IPS DF 6.9 (cell line): ENCODE results near the gene PUM1.
"Not testable (repeated sequence)": the region's sequence is repeated elsewhere in the genome, so short reads cannot be mapped to it uniquely, and the experiment has no call there.

Source experiments
- DNase-seq: peaks from one replicate; pipeline ENCODE4 v3.0.0-alpha.2; 2013; ENCODE audit warnings: low read depth, low spot score
- H3K27ac ChIP-seq: one replicate; pipeline ENCODE4 v1.5.1; 2013; ENCODE audit warnings: low read length, control low read depth
- H3K27me3 ChIP-seq: 2 replicates; pipeline ENCODE4 v1.6.1; 2013; ENCODE audit warnings: mild to moderate bottlenecking, low read length; ENCODE audit not compliant: control insufficient read depth, insufficient read depth
- H3K36me3 ChIP-seq: 2 replicates; pipeline ENCODE4 v1.6.1; 2013; ENCODE audit warnings: low read length; ENCODE audit not compliant: control insufficient read depth, insufficient read depth
- H3K4me1 ChIP-seq: 2 replicates; pipeline ENCODE4 v1.6.1; 2013; ENCODE audit warnings: low read length; ENCODE audit not compliant: control insufficient read depth, insufficient read depth
- H3K4me3 ChIP-seq: 2 replicates; pipeline ENCODE4 v1.5.1; 2013; ENCODE audit warnings: mild to moderate bottlenecking, low read length
- H3K9me3 ChIP-seq: 2 replicates; pipeline ENCODE4 v1.6.1; 2013; ENCODE audit warnings: low read length, inconsistent platforms; ENCODE audit not compliant: control insufficient read depth, insufficient read depth
- WGBS: extraction: QIAGEN DNeasy Blood & Tissue Kit; methylation state at CpG from one replicate; pipeline ENCODE4 v1.1.7; 2013; ENCODE audit warnings: mixed read lengths, missing lambda C conversion rate; ENCODE audit not compliant: insufficient read length, insufficient coverage; 5-methylcytosine and 5-hydroxymethylcytosine counted together

PUM1 gene

GRCh38 chr1:31064111-31064717 lies 1.3 kb downstream of the PUM1 start:
- Histone ChIP-seq H3K36me3 (peaks cover 1% of the 10 kb centered on the region; the same call in 1 of the 2 replicates), H3K27ac (no peak overlapping the region), H3K27me3 (no peaks in the 10 kb centered on the region), H3K9me3 (no peaks in the 10 kb centered on the region), H3K4me3 (peak overlapping the region; percentile 92; the same call in 1 of the 2 replicates), H3K4me1 (no peaks in the 10 kb centered on the region)
- WGBS, result no CpG with 5 or more reads among the region's 8 CpGs
- DNase-seq, result no peak

- Histone ChIP-seq H3K9me3 (no peaks in the 10 kb centered on the region), H3K27me3 (no peaks in the 10 kb centered on the region), H3K4me1 (no peaks in the 10 kb centered on the region), H3K36me3 (peaks cover 5% of the 10 kb centered on the region; the same call in 1 of the 2 replicates), H3K4me3 (peak overlapping the region; percentile 26; the same call in 1 of the 2 replicates), H3K27ac (no peak overlapping the region)
- no CpG with 5 or more reads among the region's 4 CpGs for WGBS
- DNase-seq, result no peak
Measured at GRCh38 chr1:31063631-31064030, 1.9 kb downstream of the PUM1 start.

GRCh38 chr1:31062867-31063380 lies 2.6 kb downstream of the PUM1 start:
- Histone ChIP-seq H3K4me3 (no peak overlapping the region), H3K36me3 (peaks cover 6% of the 10 kb centered on the region; the same call in 1 of the 2 replicates), H3K27me3 (no peaks in the 10 kb centered on the region), H3K4me1 (no peaks in the 10 kb centered on the region), H3K27ac (no peak overlapping the region), H3K9me3 (no peaks in the 10 kb centered on the region)
- WGBS, result no CpG with 5 or more reads among the region's 4 CpGs
- no peak for DNase-seq

GRCh38 chr1:31062162-31062866 lies 3.2 kb downstream of the PUM1 start:
- H3K4me3 ChIP-seq, result not testable (repeated sequence)
- WGBS, result no CpG with 5 or more reads among the region's 14 CpGs

GRCh38 chr1:31058012-31058411 lies 7.5 kb downstream of the PUM1 start:
- Histone ChIP-seq H3K9me3 (no peaks in the 10 kb centered on the region), H3K4me1 (no peaks in the 10 kb centered on the region), H3K27me3 (no peaks in the 10 kb centered on the region), H3K36me3 (peaks cover 6% of the 10 kb centered on the region; the same call in 1 of the 2 replicates), H3K4me3 (no peak overlapping the region), H3K27ac (no peak overlapping the region)
- DNase-seq, result no peak
- no CpG with 5 or more reads among the region's 4 CpGs for WGBS

More at GRCh38 chr1:31062162-31062866, 3.2 kb downstream of the PUM1 start:
- not testable (repeated sequence) for H3K4me1 ChIP-seq, DNase-seq, H3K9me3 ChIP-seq, H3K36me3 ChIP-seq, H3K27ac ChIP-seq, H3K27me3 ChIP-seq

- no peaks in the 10 kb centered on the region for H3K27me3 ChIP-seq
- no peak overlapping the region for H3K27ac ChIP-seq
- H3K36me3 ChIP-seq, result peaks cover 6% of the 10 kb centered on the region; the same call in 1 of the 2 replicates
- DNase-seq, result no peak
- no peaks in the 10 kb centered on the region for H3K4me1 ChIP-seq
- H3K9me3 ChIP-seq, result no peaks in the 10 kb centered on the region
- H3K4me3 ChIP-seq, result no peak overlapping the region
- WGBS, result no CpG with 5 or more reads among the region's 1 CpG
Measured at GRCh38 chr1:31055953-31056352, 9.6 kb downstream of the PUM1 start.

- Histone ChIP-seq H3K4me3 (no peak overlapping the region), H3K4me1 (no peaks in the 10 kb centered on the region), H3K27me3 (no peaks in the 10 kb centered on the region), H3K36me3 (peaks cover 6% of the 10 kb centered on the region; the same call in 1 of the 2 replicates), H3K27ac (no peak overlapping the region), H3K9me3 (no peaks in the 10 kb centered on the region)
- no peak for DNase-seq
- WGBS, result no CpG with 5 or more reads among the region's 3 CpGs
Measured at GRCh38 chr1:31055501-31055900, 10.0 kb downstream of the PUM1 start.

DNA sequence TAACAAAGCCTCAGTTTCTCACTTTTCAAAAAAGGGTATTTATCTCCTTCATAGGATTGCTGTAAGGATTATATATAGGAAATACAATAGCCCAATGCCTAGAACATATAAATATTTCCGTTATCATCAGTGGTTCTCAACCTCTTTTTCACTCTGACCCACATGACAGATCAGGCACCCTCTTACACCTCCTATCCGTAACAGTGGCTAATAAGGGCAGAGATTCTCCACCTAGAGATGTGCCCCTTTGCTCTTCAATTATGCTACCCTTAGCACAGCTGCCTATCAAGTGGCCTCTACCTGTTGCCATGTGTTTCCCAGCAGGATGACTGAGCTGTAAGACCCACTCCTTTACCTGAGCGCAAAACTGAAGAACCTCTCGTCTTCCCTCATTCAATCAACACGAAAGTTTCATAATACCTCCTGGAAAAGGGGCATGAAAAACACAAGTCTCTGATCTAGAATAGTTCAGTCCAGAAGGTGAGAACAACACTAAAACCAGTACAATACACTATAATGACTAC lies 10.5 kb downstream of the PUM1 start:
- WGBS, result no CpG with 5 or more reads among the region's 5 CpGs
- Histone ChIP-seq H3K36me3 (peaks cover 6% of the 10 kb centered on the region; the same call in 1 of the 2 replicates), H3K4me3 (no peak overlapping the region), H3K27me3 (no peaks in the 10 kb centered on the region), H3K27ac (no peak overlapping the region), H3K9me3 (no peaks in the 10 kb centered on the region), H3K4me1 (no peaks in the 10 kb centered on the region)
- DNase-seq, result no peak

DNA sequence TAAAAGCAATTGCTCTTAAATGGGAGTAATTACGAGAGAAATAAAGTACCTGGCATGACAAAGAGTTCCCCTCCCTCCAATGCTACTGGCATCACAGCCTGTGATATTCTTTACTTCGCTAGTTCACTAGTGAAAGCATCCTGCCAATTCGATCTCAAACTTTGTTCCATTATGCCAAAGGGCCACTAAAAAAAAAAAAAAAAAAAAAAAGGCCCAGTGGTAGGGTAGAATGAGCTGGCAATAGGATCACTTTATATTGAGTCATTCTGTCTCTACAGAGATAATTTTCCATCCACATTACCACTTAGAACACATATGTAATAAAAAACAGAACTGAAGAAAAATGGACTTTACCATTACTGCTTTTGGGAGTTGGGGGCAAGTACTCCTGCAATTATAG lies 11.2 kb downstream of the PUM1 start:
- Histone ChIP-seq H3K9me3 (no peaks in the 10 kb centered on the region), H3K27me3 (no peaks in the 10 kb centered on the region), H3K4me1 (no peaks in the 10 kb centered on the region), H3K27ac (no peak overlapping the region), H3K4me3 (no peak overlapping the region), H3K36me3 (peaks cover 6% of the 10 kb centered on the region; the same call in 1 of the 2 replicates)
- no CpG with 5 or more reads among the region's 3 CpGs for WGBS
- DNase-seq, result no peak

DNA sequence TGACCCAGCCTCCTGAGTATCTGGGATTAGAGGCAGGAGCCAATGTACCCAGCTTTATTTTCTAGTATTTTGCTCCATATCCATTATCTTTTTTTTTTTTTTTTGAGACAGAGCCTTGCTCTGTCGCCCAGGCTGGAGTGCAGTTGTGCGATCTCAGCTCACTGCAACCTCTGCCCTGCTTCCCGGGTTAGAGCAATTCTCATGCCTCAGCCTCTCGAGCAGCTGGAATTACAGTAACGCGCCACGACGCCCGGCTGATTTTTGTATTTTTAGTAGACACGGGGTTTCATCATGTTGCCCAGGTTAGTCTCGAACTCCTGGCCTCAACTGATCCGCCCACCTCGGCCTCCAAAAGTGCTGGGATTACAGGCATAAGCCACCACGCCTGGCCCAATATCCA lies 12.9 kb downstream of the PUM1 start:
- H3K27ac ChIP-seq, H3K9me3 ChIP-seq, H3K4me3 ChIP-seq, DNase-seq, H3K27me3 ChIP-seq, H3K4me1 ChIP-seq, H3K36me3 ChIP-seq: not testable (repeated sequence)
- no CpG with 5 or more reads among the region's 14 CpGs for WGBS
